Stimulated activated CD8-positive, alpha-beta memory T cell treated with anti-CD3 and anti-CD28 coated beads, Interleukin-7, amount 100 ng/mL, for 24 hours (primary cell): ENCODE measurements around the gene MPPED1.

ENCODE experiments used
- DNase-seq: peaks from one replicate; pipeline ENCODE4 v3.0.0-alpha.2; 2020; ENCODE audit warnings: low read depth

The MPPED1 gene, protein sequence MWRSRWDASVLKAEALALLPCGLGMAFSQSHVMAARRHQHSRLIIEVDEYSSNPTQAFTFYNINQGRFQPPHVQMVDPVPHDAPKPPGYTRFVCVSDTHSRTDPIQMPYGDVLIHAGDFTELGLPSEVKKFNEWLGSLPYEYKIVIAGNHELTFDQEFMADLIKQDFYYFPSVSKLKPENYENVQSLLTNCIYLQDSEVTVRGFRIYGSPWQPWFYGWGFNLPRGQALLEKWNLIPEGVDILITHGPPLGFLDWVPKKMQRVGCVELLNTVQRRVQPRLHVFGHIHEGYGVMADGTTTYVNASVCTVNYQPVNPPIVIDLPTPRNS

GRCh38 chr22:43411869-43412807 lies at the start of gene MPPED1:
Gene MPPED1 (plus strand): TSS chr22:43412014. CDS start chr22:43424986, 12,972 bp downstream.
- DNase-seq = no peak

DNA sequence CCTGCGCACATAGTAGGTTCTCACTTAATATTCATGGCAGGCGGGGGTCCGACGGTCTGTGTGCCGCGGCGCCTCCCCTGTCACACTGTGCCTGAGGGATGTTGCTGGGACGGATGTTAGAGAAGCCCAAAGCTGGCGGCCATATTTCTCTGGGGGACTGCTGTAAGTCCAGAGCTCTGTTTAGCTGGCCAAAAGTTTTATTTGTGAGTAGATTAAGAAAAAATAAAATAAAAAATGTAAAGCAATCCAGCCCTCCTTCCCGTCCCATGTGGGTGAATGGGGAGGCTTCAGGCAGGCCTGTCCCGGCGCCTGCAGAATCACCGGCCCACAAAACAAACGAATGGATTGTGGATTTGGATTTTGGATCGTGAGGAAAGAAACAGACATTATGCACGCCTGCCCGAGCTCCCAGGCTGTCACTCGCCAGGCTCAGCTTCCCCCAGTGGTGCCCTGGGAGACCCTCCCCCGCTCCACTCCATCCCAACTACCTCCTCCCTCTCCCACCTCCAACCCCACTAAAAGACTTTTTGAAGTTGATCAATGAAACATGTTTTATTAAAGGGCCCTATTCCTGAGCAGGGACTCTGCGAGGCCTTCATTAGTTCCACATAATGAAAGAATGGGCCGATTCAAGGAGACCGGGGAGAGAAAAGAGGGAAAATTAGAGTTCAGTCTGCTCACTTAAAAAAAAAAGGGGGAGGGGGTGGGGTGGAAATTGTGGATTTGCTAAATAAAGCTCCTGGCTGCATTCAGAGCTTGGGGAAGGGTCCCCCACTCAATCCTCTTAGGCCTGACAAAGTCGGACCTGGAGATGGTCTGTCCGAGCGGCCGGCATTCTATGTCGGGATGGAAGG lies 48.3 kb upstream of the MPPED1 start:
- no peak for DNase-seq

DNA sequence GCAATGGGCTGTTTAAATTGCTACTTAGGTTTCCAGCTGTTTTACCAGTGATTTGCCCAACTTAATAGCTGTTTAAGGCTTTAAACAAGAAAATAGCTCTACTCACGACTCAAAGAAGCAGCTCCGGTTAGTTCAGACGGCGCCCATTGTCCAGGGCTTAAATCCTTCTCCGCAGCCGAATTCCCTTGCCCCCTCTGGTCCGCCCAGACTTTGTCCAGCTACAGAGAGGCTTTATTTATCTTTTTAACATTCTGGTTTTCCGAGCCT lies 47.7 kb upstream of the MPPED1 start:
- DNase-seq = no peak

DNA sequence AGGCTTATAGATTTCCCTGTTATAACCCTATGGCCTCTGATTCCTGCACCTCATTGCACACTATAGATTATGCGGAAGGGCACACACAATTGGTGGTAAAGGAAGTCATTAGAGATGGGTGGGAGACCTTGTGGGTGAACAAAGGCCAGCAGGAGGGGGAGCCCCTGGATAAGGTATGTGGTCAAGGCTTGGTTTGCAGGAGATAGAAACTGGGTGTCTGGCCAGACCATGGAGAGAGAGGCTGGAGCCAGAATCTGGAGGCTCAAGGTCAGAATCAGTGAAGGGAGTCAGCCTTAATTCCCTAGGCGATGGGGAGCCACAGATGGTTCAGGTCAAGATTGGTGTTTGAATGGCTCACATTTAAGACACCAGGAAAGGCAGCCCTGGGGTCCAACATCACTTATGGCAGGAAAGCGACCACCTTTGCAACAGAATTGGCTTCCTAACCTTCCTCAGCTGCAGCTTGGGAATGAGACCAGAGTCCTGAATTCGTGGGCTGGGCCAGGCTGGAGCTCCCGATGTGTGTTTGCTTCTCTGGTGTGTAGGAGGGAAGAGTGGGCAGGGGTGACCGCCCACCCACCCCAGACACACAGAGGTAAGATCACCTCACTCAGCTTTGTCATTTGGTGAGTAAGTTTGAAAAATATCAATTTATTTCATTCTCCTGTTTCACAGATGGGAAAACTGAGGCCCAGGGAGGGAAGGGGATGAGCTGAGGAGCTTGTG lies 45.9 kb upstream of the MPPED1 start:
- DNase-seq = no peak

GRCh38 chr22:43370036-43370435 lies 41.8 kb upstream of the MPPED1 start:
- no peak for DNase-seq

DNA sequence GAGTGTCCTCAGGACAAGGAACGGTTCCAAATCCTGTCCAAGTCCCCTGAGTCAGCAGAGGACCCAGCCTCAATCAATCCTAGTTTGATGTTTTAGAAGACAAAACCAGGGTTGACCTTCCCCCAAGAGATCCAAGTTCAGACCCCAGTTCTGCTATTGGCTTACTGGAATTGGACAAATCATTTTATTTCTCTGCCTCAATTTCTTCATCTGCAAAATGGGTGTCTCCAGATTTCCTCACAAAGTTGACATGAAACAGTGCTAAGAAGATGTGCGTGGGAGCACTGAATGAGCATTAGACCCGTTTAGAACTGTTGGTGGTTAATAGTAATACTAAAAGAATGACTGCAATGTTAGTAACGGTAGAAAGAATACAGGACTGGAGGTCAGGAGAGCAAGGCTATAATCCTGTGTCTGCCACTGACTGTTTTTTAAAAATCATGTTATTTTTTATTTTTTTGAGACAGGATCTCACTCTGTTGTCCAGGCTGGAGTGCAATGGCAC lies 35.8 kb upstream of the MPPED1 start:
- no peak for DNase-seq

- DNase-seq = peak; percentile 10
Measured at GRCh38 chr22:43376765-43377547, 34.9 kb upstream of the MPPED1 start.

DNA sequence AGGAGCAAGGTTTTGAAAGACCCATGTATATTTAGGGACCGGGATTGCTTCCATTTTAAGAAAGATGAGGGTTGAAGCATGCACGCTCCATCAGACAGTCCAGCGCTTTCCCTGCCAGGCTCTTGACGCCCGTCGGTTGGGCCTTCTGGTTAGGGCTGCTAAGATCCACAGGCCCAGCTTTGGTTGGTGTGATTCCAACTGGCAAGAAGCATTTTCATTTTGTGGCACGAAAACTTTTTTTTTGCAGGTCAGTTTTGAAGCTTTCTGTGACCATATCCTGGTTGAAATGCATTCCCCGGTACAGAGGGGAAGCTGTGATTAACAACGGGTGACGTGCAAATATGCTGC lies 34.3 kb upstream of the MPPED1 start:
- DNase-seq = no peak

DNA sequence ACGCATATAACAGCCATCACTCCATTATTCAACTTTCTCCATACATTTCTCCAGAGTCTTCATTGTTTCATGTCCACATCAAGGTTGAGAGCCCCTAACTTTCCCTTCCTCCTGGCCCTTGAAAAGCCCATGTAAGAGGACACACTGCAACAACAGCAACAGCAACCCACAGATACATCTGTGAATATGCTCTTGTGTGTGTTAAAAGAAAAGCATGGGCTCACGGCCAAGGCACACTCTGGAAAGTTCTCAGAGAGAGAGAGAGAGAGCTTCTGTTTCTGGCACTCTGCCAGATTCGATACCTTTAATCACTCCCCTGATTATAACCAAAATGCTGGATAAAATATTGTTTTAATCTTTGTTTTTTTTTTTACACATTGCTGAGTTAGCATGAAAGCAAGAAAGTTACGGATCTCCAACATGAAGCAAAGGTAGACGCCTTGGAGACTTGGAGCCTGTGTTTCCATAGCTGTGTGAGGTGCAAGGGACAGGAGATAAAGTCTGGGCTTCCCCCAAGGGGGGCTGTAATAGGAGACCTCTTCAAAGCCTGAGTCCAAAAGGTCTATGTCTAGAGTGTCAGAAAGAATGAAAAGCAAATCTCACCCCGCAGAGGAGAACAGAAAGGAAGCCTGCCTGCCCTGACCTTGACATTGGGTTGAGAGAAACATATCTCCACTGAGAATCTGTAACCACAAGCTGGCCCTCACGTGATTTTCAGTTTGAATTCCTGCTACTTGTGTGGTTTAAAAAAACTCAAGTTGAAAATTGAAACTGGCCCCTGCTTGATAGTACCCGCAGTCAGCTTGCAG lies 33.7 kb upstream of the MPPED1 start:
- DNase-seq = no peak

GRCh38 chr22:43381693-43382092 lies 30.1 kb upstream of the MPPED1 start:
- no peak for DNase-seq

GRCh38 chr22:43384863-43385262 lies 27.0 kb upstream of the MPPED1 start:
- no peak for DNase-seq

DNA sequence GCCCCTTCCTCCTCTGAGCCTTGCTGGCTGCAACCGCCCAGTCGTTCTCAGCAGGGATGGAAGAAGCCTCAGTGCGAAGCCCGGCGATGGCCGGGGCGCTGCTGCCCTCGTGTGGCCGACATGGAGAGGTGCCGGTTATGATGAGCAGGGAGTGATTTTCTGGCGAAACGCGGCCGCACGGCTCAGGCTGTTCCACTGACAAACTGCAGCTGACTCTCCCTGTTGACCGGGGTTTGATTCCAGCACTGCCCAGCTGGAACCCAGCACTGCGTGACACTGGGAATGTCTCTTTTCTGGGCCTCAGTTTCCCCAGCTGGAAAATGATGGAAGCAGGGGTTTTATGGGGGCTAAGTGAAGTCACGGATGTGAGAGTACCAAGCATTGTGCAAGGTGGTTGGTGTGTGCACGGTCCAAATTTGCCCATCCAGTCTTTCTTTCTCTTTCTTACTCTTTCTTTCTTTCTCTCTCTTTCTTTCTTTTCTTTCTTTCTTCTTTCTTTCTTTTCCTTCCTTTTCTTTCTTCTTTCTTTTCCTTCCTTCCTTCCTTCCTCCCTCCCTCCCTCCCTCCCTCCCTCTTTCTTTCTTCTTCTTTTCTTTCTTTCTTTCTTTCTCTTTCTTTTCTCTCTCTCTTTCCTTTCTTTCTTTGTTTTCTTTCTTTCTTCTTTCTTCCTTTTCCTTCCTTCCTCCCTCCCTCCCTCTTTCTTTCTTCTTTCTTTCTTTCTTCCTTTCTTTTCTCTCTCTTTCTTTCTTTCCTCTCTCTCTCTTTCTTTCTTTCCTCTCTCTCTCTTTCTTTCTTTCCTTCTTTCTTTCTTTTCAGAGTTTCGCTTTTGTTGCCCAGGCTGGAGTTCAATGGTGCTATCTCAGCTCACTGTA lies 25.8 kb upstream of the MPPED1 start:
- peak; percentile 35 for DNase-seq

DNA sequence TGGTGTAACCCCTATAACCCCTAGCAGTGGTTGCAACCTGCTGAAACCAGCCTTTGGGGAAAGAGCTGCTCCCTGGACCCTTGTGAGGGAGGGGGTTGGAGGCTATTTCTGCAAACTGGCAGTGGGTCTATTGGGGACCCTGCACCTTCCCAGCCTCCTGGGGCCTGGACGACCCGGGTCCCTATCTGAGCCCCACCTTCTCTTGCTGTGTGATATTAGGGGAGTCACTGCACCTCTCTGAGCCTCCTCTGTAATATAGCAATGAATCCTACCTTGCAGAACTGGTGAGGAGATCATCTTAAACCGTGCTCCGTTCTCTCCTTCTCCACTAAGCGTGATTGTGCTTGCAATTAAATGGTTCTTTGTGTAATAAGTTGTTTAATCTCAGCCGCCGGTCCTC lies 24.0 kb upstream of the MPPED1 start:
- no peak for DNase-seq

GRCh38 chr22:43388420-43388851 lies 23.4 kb upstream of the MPPED1 start:
- DNase-seq = peak; percentile 53

DNA sequence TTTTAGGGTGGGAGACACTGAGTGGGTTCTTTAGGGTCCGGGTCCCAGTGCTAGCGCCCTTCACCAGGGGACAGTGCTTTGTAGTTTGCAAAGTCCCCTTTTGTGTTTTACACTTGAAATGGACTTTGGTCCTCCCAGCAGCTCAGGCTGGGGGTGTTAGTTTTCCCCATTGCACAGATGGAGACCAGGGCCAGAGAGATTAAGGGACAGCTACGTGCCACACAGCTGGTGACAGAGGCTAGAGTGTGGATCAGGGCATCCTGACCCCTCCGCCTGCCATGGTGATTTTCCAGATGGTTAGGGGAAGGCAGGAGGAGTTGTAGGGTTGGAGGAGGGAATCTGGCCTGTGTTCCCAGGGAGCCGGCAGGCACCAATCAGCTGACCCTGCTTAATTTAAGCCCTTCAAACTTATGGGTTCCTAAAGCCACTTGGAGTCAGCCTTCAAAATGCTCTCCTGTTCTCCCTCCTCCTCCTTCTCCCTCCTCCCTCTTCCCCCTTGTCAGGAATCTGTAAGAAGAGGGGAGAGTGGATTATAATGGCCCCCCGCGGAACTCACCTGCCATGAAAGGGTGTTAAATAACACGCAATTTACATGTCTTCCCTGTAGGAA lies 22.5 kb upstream of the MPPED1 start:
- DNase-seq = no peak

- no peak for DNase-seq
Measured at GRCh38 chr22:43390166-43390565, 21.6 kb upstream of the MPPED1 start.

- DNase-seq = no peak
Measured at GRCh38 chr22:43390872-43391271, 20.9 kb upstream of the MPPED1 start.

DNA sequence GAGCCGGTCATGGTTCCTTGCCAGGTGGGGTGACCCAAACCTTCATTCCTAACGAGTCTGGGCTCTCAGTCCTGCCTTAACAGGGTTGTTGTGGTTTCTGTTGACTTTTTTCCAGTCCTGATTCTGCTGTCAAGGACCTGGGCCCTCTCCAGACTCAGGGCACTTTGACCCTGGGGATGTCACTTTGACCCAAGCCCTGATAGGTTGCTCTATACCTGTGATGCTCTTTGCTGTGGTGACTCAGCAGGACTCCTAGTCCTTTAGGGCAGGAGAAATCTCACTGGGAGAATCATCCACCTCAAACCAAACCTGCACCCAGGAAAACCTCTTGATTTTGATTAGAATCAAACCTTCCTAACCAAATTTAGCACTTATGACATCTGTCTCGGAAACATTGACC lies 20.5 kb upstream of the MPPED1 start:
- DNase-seq = no peak
